Thoracic aorta (tissue), 2 donors: ENCODE results near the gene SMC4. TPM values are rescaled to one million over a fixed set of nuclear protein-coding genes. Genes with fewer than 3 reads are reported as not detected.
A peak's percentile ranks its signal among the peaks of the same experiment; 100 is the strongest.
"Not testable (repeated sequence)": the region's sequence is repeated elsewhere in the genome, so short reads cannot be mapped to it uniquely, and the experiment has no call there.

Experiments used
- ATAC-seq: fragments of 150-250 bp; one replicate; pipeline ENCODE4 v1.8.0; 2017; ENCODE audit warnings: low read depth; ENCODE audit not compliant: insufficient number of reproducible peaks, low FRiP score
- DNase-seq: peaks from one replicate; pipeline ENCODE4 v3.0.0-alpha.2; 2020; ENCODE audit warnings: low spot score
- H3K27ac ChIP-seq, 2 donors: fragments of 200-600 bp; sonication (generic); 1 replicate in 1 of 2; 2 replicates in 1 of 2; pipeline ENCODE4 v1.5.1; 2016; ENCODE audit warnings: mild to moderate bottlenecking in 2 of 2, moderate library complexity in 2 of 2
- H3K27me3 ChIP-seq: fragments of 200-600 bp; sonication (generic); replicated peaks from 2 replicates; pipeline ENCODE4 v1.6.0; 2016; ENCODE audit warnings: mild to moderate bottlenecking; ENCODE audit not compliant: insufficient read depth
- H3K36me3 ChIP-seq: fragments of 200-600 bp; sonication (generic); one replicate; pipeline ENCODE4 v1.5.1; 2016
- H3K4me1 ChIP-seq, 2 donors: fragments of 200-600 bp; sonication (generic); 1 replicate in 1 of 2; 2 replicates in 1 of 2; pipeline versions ENCODE4 v1.5.1 to v1.6.0; 2016; ENCODE audit warnings: low read depth in 2 of 2, mild to moderate bottlenecking in 1 of 2; ENCODE audit not compliant: control insufficient read depth in 1 of 2
- H3K4me3 ChIP-seq: fragments of 200-600 bp; sonication (generic); 2 replicates; pipeline ENCODE4 v1.5.1; 2016; ENCODE audit warnings: mild to moderate bottlenecking
- H3K9me3 ChIP-seq: fragments of 200-600 bp; sonication (generic); 2 replicates; pipeline ENCODE4 v1.5.1; 2016
- total RNA-seq, 2 donors: library from RNA; depleted of rRNA; stranded (reverse); fragments of >200 nt; gene quantifications; one replicate each; pipeline versions ENCODE4 v1.1.0 to v1.2.3, GENCODE V29; 2016
- TF ChIP-seq, protein P1 (sequence below): fragments of 200-600 bp; sonication (generic); IDR thresholded peaks from one replicate; pipeline ENCODE4 v1.5.1; 2019; ENCODE audit warnings: antibody characterized with exemption

SMC4 gene
- total RNA-seq: 10 to 100 TPM; 70.2 to 97.2 TPM

DNA sequence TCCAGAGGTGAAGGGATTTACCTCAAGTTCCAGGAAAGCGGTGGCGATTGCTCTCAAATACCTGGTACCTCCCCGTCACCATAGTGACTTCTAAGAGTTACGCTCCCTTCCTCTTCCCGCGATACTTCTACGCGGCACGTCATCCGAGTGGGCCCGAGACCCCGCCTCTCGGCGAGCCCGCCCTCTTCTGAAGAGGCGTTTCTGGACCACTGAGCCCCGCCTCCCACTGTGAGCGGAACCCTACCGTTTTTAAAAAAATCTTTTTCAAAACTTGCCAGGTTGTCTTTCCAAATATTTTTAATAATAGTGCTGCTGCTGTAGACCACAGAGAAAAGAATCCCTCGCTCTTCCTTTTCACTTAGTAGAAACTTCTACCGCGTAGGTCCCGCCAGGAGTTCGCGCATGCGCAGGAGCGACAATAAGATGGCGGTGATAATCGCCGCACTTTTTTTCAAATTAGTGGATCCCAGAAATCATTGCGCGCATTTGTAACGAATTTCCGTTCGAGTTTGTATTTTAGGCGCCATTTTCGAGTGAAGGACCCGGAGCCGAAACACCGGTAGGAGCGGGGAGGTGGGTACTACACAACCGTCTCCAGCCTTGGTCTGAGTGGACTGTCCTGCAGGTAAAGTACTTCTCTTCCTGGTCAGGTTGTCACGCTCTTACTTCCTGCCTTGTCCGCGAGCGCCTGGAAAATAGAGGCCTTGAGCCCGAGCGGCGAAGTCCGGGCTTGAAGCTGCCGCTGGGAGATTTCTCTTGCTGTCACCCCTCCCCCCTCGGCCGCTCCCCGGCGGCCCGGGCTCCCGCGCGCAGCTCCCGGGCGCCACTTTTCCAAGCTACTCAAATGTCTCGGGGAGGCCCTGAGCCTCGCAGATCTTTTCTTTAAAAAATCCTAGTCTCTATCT is at the start of gene SMC4, which contains the start of gene IFT80:
SMC4 (plus strand) TSS at position 526 of the 905 bp plus-strand sequence. CDS start 1,177 bp downstream, outside the sequence.
IFT80 (minus strand) TSS at position 101 of the 905 bp plus-strand sequence. CDS start 14,625 bp downstream, outside the sequence.
- TF ChIP-seq, protein P1, sequence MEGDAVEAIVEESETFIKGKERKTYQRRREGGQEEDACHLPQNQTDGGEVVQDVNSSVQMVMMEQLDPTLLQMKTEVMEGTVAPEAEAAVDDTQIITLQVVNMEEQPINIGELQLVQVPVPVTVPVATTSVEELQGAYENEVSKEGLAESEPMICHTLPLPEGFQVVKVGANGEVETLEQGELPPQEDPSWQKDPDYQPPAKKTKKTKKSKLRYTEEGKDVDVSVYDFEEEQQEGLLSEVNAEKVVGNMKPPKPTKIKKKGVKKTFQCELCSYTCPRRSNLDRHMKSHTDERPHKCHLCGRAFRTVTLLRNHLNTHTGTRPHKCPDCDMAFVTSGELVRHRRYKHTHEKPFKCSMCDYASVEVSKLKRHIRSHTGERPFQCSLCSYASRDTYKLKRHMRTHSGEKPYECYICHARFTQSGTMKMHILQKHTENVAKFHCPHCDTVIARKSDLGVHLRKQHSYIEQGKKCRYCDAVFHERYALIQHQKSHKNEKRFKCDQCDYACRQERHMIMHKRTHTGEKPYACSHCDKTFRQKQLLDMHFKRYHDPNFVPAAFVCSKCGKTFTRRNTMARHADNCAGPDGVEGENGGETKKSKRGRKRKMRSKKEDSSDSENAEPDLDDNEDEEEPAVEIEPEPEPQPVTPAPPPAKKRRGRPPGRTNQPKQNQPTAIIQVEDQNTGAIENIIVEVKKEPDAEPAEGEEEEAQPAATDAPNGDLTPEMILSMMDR: no peak
- ATAC-seq (peak; percentile 96), DNase-seq (peak; percentile 84)
- Histone ChIP-seq H3K36me3 (no peaks in the 10 kb centered on the region), H3K4me3 (peak within 1 kb of the TSS; percentile 86), H3K9me3 (no peaks in the 10 kb centered on the region), H3K27ac (peak within 1 kb of the TSS; percentile 85 to 93), H3K4me1 (peaks cover 0 to 18% of the 10 kb centered on the region in 2 donors), H3K27me3 (no peaks in the 10 kb centered on the region)

DNA sequence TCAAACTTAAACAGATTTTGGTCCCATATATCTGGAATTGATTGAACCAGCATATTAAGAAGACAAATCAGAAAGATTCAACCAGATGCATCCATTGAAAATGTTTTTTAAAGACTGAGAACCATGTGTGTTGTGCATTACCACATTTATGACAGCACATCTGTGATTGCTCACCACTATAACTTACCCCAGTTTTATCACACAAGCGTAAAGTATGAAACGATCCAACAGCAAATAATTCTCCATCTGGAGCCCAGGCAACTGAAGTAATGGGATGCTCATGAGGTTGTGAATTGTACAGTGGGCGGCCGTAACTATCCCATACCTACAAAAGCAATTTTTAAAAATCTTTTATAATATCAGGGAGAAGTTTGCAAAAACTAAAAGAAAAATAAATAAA is 43.6 kb upstream of the SMC4 start:
- no peak for ATAC-seq
- no peak overlapping the region for H3K27ac ChIP-seq
- H3K4me1 ChIP-seq: no peaks in the 10 kb centered on the region
- no peak overlapping the region for H3K4me3 ChIP-seq
- H3K36me3 ChIP-seq: peaks cover 4% of the 10 kb centered on the region
- H3K9me3 ChIP-seq: no peaks in the 10 kb centered on the region
- no peak for DNase-seq
- no peaks in the 10 kb centered on the region for H3K27me3 ChIP-seq
- TF ChIP-seq, protein P1: no peak

DNA sequence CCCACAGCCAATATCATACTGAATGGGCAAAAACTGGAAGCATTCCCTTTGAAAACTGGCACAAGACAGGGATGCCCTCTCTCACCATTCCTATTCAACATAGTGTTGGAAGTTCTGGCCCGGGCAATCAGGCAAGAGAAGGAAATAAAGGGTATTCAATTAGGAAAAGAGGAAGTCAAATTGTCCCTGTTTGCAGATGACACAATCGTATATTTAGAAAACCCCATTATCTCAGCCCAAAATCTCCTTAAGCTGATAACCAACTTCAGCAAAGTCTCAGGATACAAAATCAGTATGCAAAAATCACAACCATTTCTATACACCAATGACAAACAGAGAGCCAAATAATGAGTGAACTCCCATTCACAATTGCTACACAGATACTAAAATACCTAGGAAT is 36.6 kb upstream of the SMC4 start:
- not testable (repeated sequence) for H3K4me1 ChIP-seq, DNase-seq, H3K9me3 ChIP-seq, H3K27me3 ChIP-seq, H3K27ac ChIP-seq, H3K36me3 ChIP-seq, ATAC-seq, H3K4me3 ChIP-seq

DNA sequence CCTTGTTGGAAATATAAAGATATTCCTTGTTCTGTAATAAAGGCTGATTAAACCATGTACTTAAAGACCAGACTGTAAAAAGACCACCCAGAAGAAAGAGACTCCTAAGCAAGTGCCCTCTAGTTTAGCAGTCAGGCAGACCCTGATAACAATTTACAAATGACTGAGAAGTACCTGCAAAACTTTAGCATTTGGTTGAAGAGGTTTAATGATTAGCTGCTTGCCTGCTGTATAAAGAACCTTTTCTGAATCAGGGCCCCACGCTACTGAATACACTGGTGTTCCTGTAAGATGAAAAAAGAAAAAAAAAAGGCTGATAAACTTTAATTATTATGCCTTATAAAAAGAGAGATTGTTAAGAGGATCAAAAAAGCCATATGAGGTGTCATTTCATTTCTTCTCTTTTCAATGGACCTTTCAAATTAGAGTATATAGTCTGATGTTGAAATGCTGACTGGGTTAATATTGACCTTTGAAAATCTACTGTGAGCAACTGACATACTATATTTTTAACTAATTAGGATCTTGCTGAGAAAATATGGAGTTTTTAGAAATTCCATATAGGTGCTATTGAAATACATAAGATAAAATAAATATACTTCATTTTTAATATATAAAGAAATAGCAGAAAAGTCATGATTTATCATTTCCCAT is 33.5 kb upstream of the SMC4 start:
- ATAC-seq: no peak
- TF ChIP-seq, protein P1: no peak
- H3K9me3 ChIP-seq: no peaks in the 10 kb centered on the region
- H3K27me3 ChIP-seq: no peaks in the 10 kb centered on the region
- no peaks in the 10 kb centered on the region for H3K36me3 ChIP-seq
- no peaks in the 10 kb centered on the region for H3K4me1 ChIP-seq
- H3K27ac ChIP-seq: no peak overlapping the region
- no peak for DNase-seq
- H3K4me3 ChIP-seq: no peak overlapping the region

DNA sequence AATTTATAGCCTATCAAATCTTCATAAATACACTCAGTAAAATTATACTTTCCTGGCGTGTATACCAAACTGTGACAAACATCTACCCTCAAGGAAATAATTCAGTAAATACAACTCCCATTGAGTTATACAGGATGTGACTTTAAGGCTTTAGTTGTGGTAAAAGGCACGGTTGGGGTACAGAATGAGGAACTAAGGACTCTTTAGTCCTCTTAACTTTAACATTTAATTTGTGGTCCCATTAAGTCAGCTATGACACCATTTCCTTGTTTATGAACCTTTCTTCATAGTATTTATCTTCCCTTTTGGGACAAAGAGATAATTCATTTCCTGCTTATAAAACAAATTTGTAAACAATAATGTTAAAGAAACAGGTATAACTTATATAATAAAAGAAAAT is 30.6 kb upstream of the SMC4 start:
- H3K9me3 ChIP-seq: no peaks in the 10 kb centered on the region
- peaks cover 0 to under 1% of the 10 kb centered on the region in 2 donors for H3K4me1 ChIP-seq
- H3K36me3 ChIP-seq: peaks cover 2% of the 10 kb centered on the region
- TF ChIP-seq, protein P1: no peak
- DNase-seq (no peak), ATAC-seq (no peak)
- no peak overlapping the region for H3K4me3 ChIP-seq
- H3K27ac ChIP-seq: no peak overlapping the region
- no peaks in the 10 kb centered on the region for H3K27me3 ChIP-seq
